HepG2 (cell line): ENCODE results near the gene NR2C1. TPM values are rescaled to one million over a fixed set of nuclear protein-coding genes. Genes with fewer than 3 reads are reported as not detected.

Experiments
- ATF6 ChIP-seq: sonication (generic); formaldehyde crosslinking; conservative IDR thresholded peaks from 2 replicates; pipeline ENCODE4 v1.4.0; 2020; ENCODE audit warnings: missing genetic modification reagents
- CBFB ChIP-seq: sonication (generic); formaldehyde crosslinking; IDR thresholded peaks from 2 replicates; pipeline ENCODE4 v1.4.0; 2020; ENCODE audit warnings: missing genetic modification reagents
- CREM ChIP-seq, 2 experiments: sonication (generic) in 1 of 2; formaldehyde crosslinking in 1 of 2; IDR thresholded peaks; 2 replicates each; pipeline versions ENCODE4 v1.4.0 to v1.6.1; 2016 to 2020; ENCODE audit warnings: antibody characterized with exemption in 1 of 2, mild to moderate bottlenecking in 1 of 2, missing genetic modification reagents in 1 of 2
- DPF2 ChIP-seq: sonication (generic); formaldehyde crosslinking; IDR thresholded peaks from 2 replicates; pipeline ENCODE4 v1.4.0; 2020; ENCODE audit warnings: mild to moderate bottlenecking, low read depth, missing genetic modification reagents, borderline replicate concordance
- FLYWCH1 ChIP-seq: sonication (generic); formaldehyde crosslinking; IDR thresholded peaks from 2 replicates; pipeline ENCODE4 v1.8.1; 2023; ENCODE audit warnings: mild to moderate bottlenecking, missing genetic modification reagents
- KDM1A ChIP-seq: IDR thresholded peaks from 2 replicates; pipeline ENCODE4 v1.6.1; 2016; ENCODE audit warnings: missing compliant biosample characterization
- LRRFIP1 ChIP-seq: sonication (generic); formaldehyde crosslinking; conservative IDR thresholded peaks from 2 replicates; pipeline ENCODE4 v1.4.0; 2020; ENCODE audit warnings: missing genetic modification reagents
- MEF2D ChIP-seq: sonication (generic); formaldehyde crosslinking; IDR thresholded peaks from 2 replicates; pipeline ENCODE4 v1.5.1; 2020; ENCODE audit warnings: mild to moderate bottlenecking, missing genetic modification reagents
- MTERF4 ChIP-seq: sonication (generic); formaldehyde crosslinking; IDR thresholded peaks from 2 replicates; pipeline ENCODE4 v1.8.0; 2023; ENCODE audit warnings: mild to moderate bottlenecking, missing genetic modification reagents
- PBX2 ChIP-seq: IDR thresholded peaks from 2 replicates; pipeline ENCODE4 v1.6.1; 2016; ENCODE audit warnings: control low read depth
- PHF8 ChIP-seq: sonication (generic); formaldehyde crosslinking; IDR thresholded peaks from 2 replicates; pipeline ENCODE4 v1.5.0; 2020; ENCODE audit warnings: missing genetic modification reagents
- POLR2AphosphoS5 ChIP-seq: IDR thresholded peaks from 2 replicates; pipeline ENCODE4 v1.6.1; 2012; ENCODE audit warnings: low read depth, low read length
- SNAPC5 ChIP-seq: sonication (generic); formaldehyde crosslinking; IDR thresholded peaks from 2 replicates; pipeline ENCODE4 v1.8.1; 2023; ENCODE audit warnings: mild to moderate bottlenecking, missing genetic modification reagents, borderline replicate concordance
- SP2 ChIP-seq: sonication (generic); formaldehyde crosslinking; IDR thresholded peaks from 2 replicates; pipeline ENCODE4 v1.5.1; 2020; ENCODE audit warnings: mild to moderate bottlenecking, missing genetic modification reagents
- TCF7L2 ChIP-seq: IDR thresholded peaks from 2 replicates; pipeline ENCODE4 v1.6.1; 2011; ENCODE audit warnings: mild to moderate bottlenecking, low read depth, low read length, moderate library complexity
- YEATS2 ChIP-seq: sonication (generic); formaldehyde crosslinking; IDR thresholded peaks from 2 replicates; pipeline ENCODE4 v1.4.0; 2020; ENCODE audit warnings: missing genetic modification reagents, borderline replicate concordance
- ZNF333 ChIP-seq: sonication (generic); formaldehyde crosslinking; IDR thresholded peaks from 2 replicates; pipeline ENCODE4 v1.4.0; 2020; ENCODE audit warnings: mild to moderate bottlenecking, missing genetic modification reagents, borderline replicate concordance
- ZNF337 ChIP-seq: sonication (generic); formaldehyde crosslinking; IDR thresholded peaks from 2 replicates; pipeline ENCODE4 v1.5.1; 2020; ENCODE audit warnings: missing genetic modification reagents, low read depth, mild to moderate bottlenecking, borderline replicate concordance
- ZNF451 ChIP-seq: sonication (generic); formaldehyde crosslinking; IDR thresholded peaks from 2 replicates; pipeline ENCODE4 v1.5.0; 2020; ENCODE audit warnings: mild to moderate bottlenecking, missing genetic modification reagents
- ZNF552 ChIP-seq: sonication (generic); formaldehyde crosslinking; IDR thresholded peaks from 2 replicates; pipeline ENCODE4 v1.9.0; 2022; ENCODE audit warnings: missing genetic modification reagents, mild to moderate bottlenecking, borderline replicate concordance
- ZNF577 ChIP-seq: sonication (generic); formaldehyde crosslinking; IDR thresholded peaks from 2 replicates; pipeline ENCODE4 v1.4.0; 2020; ENCODE audit warnings: mild to moderate bottlenecking, low read depth, missing genetic modification reagents, borderline replicate concordance
- ZNF629 ChIP-seq: sonication (generic); formaldehyde crosslinking; conservative IDR thresholded peaks from 2 replicates; pipeline ENCODE4 v1.5.0; 2020; ENCODE audit warnings: missing genetic modification reagents
- ZNF709 ChIP-seq: sonication (generic); formaldehyde crosslinking; IDR thresholded peaks from 2 replicates; pipeline ENCODE4 v1.5.0; 2020; ENCODE audit warnings: mild to moderate bottlenecking, missing genetic modification reagents
- polyA plus RNA-seq, 8 experiments: library from polyadenylated mRNA; depleted of rRNA in 3 of 8; stranded (reverse) in 7 of 8; unstranded in 1 of 8; fragments of >200 nt; fragmentation: Illumina TruSeq in 4 of 8; extraction: Trizol in 4 of 8; gene quantifications; 2 replicates each; pipeline versions ENCODE4 v1.2.1 to v1.2.3, GENCODE V29; 2011 to 2016; ENCODE audit warnings: low read depth in 4 of 8, missing spikeins in 1 of 8, mixed read lengths in 1 of 8; ENCODE audit not compliant: insufficient read depth in 1 of 8
- total RNA-seq, 5 experiments: library from RNA; depleted of rRNA; stranded (reverse); fragments of >200 nt; fragmentation: Illumina TruSeq; extraction: Trizol; gene quantifications; 2 replicates each; pipeline ENCODE4 v1.2.3, GENCODE V29; 2016; ENCODE audit warnings: low read depth in 1 of 5

The NR2C1 gene
- total and polyA plus RNA-seq, 2 of the 13 experiments (the other 11 are each of a cell fraction or from before 2014, with no cell fraction given), result 38.0 to 70.8 TPM

GRCh38 chr12:95003213-95003920 is 70.1 kb downstream of the NR2C1 start, which contains the start of gene NDUFA12 (continued):
- TF ChIP-seq POLR2AphosphoS5 (peak; percentile 93), ZNF629 (CRISPR knock-in tag) (0 out of 2 replicates have a peak, but pooled peaks have one; percentile 11), ZNF709 (CRISPR knock-in tag) (peak; percentile 90), ZNF577 (CRISPR knock-in tag) (no peak), ZNF337 (peak; percentile 84; the same call in 1 of the 2 replicates), ATF6 (CRISPR knock-in tag) (0 out of 2 replicates have a peak, but pooled peaks have one; percentile 66), ZNF451 (CRISPR knock-in tag) (peak; percentile 89), PHF8 (peak; percentile 93), TCF7L2 (no peak), MTERF4 (peak; percentile 85; the same call in 1 of the 2 replicates), KDM1A (CRISPR knock-in tag) (no peak), SNAPC5 (CRISPR knock-in tag) (no peak), DPF2 (CRISPR knock-in tag) (no peak), CBFB (CRISPR knock-in tag) (peak; percentile 82), YEATS2 (peak; percentile 83), ZNF333 (CRISPR knock-in tag) (peak; percentile 60; the same call in 1 of the 2 replicates), MEF2D (CRISPR knock-in tag) (0 out of 2 replicates have a peak, but pooled peaks have one; percentile 32), FLYWCH1 (CRISPR knock-in tag) (no peak), SP2 (CRISPR knock-in tag) (peak; percentile 54), LRRFIP1 (no peak), PBX2 (peak; percentile 70), CREM (IDR thresholded peaks at IDR 0.05) (peak; percentile 58), CREM (CRISPR knock-in tag; IDR thresholded peaks at IDR 0.05) (no peak), ZNF552 (no peak)
